IPS-NIHi7 (cell line): ENCODE measurements around the gene SPSB2.

ENCODE experiments used
- DNase-seq: peaks from one replicate; pipeline ENCODE4 v3.0.0; 2012; ENCODE audit warnings: mixed read lengths; ENCODE audit errors: extremely low spot score

Gene SPSB2

DNA sequence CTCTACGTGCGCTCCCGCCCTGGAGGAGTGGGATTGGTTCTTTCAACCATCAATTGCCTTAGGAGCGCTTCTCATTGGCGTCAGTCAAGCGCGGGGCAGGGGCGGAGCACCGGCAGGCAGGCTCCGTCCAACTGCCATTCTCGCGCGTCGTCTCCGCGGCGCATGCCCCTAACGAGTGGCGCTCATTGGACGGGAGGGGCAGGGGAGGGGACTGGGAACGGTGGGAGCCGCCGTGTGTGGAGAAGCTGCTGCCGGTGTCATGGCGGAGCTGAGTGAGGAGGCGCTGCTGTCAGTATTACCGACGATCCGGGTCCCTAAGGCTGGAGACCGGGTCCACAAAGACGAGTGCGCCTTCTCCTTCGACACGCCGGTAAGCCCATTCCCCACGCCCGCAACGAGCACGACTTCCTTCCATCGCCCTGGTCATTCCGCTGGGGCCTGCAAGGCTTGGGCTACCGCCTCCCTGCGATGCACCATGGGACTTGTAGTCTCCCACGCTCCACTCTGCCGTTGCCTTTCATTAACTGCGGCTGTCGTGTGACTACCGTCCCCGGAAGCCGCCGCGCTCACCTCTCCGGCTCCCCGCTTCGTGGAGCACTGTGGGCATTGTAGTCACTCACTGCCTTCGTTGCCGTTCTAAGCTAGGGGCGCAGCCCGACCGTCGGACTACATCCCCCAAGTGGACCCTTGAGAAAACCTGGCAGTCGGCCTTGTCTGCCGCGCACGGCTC, 21.0 kb downstream of the SPSB2 start, which contains the start of gene USP5:
USP5 (plus strand) TSS at position 230 of the 730 bp plus-strand sequence; CDS start at position 260, 30 bp downstream.
- DNase-seq, result peak; percentile 95

DNA sequence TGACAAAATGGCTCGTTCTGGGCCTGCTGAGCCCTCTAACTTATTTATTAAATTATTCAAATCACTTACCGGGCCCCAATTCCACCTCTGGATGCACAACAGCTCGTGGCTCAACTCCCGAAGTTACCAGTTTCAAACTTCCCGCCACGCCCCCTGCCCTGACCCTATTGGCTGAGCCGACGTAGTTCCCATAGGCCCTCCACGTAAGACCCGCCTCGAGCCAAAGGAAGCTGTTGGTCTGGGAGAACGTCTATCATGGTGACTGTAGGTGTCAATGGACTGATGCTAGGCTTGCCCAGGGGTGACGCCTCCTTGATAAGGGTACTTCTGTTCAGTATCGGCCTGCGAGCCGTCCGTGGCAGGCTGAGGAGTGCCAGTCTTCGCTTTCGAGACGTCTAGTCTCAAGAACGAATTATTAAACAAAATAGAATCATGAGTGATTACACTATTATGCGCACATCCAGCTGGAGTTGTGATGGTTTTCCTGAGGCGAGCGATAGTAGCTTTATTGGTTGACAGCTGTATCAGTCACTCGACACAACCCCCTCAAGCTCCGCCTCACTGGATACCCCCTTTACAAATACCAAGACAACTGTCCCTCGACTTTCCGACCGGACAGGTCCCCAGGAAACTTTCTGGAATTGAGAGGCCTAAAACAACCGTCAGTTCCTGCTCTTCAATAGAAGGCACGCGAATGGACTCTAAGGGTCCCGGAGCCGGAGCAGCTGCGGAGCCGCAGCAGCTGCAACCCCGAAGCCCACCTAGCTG, 21.8 kb downstream of the SPSB2 start, which contains the start of gene CDCA3:
CDCA3 (minus strand) TSS at position 134 of the 768 bp plus-strand sequence. CDS start 334 bp downstream, outside the sequence.
- DNase-seq, result peak; percentile 100

DNA sequence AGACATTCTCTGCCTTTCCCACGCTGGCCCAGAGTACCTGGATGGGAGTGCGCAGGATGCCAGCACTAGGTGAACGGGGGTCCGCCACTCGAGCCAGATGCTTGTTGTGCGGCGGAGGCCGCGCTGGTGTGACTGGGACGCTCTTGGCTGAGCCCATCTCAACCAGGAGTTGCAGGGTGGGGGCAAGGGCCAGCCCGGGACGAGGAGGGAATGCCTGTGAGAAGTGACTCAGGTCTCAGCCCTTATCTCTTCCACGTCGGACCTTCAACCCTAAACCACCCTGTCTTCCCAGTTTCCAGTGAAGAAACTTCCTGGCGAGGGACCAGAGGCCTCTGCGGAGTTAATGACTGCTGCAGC, 22.3 kb downstream of the SPSB2 start:
- DNase-seq, result peak; percentile 41

DNA sequence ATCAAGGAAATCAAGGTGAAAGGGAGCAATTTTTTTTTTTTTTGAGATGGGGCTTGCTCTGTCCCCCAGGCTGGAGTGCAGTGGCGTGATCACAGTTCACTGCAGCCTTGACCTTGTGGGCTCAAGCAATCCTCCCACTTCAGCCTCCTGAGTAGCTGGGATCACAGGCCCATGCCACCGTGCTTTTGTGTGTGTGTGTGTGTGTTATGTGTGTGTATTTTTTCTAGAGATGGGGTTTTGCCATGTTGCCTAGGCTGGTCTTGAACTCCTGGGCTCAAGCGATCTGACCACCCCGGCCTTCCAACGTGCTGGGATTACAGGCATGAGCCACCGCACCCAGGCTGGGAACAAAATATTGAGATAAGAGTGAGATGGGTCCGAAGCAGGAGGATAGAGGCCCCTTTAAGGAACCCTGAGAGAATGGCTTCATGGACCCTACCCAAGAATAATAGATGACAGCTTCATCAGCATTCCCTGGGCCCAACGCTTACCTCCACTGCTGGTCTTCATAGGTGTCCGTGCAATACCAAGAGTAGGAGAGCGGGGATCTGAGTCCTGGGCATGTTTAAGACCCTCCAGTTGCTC, 23.0 kb downstream of the SPSB2 start:
- DNase-seq, result no peak

DNA sequence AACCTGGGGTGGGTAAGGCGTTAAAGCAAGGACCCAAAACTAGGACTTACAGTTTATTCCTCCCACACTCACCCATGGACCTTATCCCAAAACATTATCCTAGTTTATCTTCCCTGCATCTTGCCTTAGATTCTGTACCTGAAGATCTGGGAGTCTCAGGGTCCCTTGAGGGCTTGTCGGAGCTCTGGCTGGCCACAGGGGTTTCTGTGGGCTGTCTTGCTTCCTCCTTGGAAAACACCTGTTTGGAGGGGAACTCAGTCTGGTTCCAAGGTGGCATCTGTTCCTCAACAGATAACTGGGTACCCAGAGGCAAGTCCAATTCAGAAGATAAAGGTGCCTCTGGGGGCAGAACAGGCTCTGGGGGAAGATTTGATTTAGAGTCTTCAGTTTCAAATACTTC, 23.7 kb downstream of the SPSB2 start:
- no peak for DNase-seq

DNA sequence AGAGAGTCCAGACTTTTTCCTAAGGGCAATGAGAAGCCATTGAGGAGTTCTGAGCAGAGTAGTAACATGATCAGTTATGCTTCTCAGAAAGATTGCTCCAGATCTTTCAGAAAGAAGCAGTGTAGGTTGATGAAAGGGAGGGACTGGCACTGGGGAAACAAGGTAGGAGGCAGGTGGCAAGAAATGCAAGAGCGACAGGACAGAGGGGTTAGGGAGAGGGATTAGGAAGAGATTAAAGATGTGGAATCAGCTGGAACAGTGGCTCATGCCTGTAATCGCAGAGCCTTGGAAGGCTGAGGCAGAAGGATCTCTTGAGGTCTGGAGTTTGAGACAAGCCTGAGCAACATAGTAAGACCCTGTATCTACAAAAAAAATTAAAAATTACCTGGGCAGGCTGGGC, 25.4 kb downstream of the SPSB2 start:
- no peak for DNase-seq

DNA sequence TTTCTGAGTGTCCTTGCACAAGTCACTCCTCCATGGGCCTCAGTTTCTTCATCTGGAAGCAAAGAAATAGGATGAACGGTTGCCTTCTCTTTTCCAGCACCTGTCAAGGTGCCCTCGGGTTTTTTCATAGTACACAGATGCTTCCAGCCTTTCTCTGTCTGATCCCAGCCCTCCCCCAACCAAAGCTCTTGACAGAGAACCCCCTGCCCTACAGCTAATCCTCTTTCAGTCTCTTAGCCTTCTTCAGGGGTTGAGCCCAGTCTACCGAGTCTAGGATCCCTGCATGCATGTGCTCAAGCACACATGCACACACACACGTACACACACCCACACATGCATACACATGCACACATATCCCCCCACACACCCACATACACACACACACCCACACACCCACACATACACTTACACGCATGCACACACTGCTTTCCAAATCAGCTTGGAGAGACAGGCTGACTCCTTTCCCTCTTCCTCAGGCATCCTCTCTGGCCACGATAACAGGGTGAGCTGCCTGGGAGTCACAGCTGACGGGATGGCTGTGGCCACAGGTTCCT, 26.7 kb downstream of the SPSB2 start:
- no peak for DNase-seq

DNA sequence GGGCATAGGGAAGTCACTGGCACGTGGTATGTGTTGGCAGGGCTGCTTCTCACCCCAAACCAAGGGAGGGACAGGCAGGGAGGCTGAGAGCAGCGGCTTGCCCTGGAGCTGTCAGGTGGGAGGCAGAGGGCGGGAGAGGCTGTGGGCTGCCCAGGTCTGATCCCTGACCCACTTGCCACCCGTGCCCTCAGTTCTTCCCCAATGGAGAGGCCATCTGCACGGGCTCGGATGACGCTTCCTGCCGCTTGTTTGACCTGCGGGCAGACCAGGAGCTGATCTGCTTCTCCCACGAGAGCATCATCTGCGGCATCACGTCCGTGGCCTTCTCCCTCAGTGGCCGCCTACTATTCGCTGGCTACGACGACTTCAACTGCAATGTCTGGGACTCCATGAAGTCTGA, 27.7 kb downstream of the SPSB2 start:
- DNase-seq, result no peak

DNA sequence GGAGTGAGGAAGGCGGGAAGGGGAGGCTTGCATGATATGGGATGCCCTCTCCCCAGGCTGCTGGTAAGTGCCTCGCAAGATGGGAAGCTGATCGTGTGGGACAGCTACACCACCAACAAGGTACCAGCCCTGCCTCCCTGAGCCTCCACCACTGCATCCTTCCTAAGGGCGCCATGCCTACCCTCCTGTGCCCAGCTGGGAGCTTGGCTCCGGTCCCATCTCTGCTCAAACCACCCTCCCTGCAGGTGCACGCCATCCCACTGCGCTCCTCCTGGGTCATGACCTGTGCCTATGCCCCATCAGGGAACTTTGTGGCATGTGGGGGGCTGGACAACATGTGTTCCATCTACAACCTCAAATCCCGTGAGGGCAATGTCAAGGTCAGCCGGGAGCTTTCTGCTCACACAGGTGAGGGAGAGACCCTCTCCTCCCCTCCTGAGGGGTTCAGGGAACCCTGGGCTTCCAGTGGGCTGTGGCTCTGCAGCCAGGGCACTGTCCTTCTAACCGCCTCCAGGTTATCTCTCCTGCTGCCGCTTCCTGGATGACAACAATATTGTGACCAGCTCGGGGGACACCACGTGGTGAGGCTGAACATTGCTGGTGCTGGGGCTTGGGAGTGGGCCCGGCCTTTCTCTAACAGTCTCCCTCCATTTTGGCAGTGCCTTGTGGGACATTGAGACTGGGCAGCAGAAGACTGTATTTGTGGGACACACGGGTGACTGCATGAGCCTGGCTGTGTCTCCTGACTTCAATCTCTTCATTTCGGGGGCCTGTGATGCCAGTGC, 29.8 kb downstream of the SPSB2 start:
- DNase-seq, result peak; percentile 58

DNA sequence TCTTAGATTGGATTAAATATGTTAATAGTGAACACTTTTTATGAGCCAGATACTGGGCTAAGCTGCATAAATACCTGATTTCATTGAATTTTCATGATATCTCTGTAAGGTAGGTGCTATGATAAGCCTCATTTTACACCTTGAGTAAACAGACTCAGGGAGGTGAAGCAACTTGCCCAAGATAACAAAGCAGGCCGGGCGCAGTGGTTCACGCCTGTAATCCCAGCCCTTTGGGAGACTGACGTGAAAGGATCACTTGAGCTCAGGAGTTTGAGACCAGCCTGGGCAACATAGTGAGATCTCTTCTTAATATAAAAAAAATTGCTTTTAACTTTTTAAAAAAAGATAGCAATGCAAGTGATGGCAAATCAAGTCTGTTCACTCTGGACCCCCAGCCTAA, 31.0 kb downstream of the SPSB2 start:
- no peak for DNase-seq

DNA sequence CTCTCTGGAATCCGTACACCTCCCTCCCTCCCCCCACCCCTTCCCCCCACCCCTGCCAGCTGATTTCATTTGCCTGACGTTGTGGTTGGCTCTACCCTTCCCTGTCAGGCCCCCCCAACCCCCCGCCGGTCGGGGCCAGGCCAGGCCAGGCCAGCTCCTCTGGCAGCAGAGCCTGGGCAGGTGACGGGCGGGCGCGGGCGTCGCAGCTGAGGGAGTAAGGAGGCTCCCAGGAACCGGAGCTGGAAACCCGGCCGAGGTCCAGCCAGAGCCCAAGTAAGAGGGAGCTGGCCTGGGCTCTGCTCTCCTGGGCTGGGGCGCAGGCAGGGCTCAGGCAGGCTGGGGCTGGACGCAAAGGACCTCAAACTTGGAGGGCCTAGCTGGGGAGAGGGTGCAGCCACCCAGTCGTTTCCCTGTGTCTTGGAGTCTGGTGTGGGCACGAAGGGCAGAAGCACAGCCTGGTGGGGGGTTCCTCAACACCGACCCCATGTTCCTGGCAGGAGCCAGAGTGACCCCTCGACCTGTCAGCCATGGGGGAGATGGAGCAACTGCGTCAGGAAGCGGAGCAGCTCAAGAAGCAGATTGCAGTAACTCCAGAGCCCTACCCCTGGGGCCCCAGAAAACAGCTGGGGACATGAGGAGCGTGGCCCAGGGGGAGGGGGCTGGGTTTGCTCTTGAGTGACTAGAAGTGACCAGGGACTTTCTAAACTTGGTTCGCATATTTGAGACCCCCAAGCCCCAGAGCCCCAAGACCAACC, 32.2 kb downstream of the SPSB2 start, which contains the start of gene GNB3:
GNB3 (plus strand) TSS at position 165 of the 755 bp plus-strand sequence; CDS start at position 528, 363 bp downstream.
- DNase-seq, result no peak

DNA sequence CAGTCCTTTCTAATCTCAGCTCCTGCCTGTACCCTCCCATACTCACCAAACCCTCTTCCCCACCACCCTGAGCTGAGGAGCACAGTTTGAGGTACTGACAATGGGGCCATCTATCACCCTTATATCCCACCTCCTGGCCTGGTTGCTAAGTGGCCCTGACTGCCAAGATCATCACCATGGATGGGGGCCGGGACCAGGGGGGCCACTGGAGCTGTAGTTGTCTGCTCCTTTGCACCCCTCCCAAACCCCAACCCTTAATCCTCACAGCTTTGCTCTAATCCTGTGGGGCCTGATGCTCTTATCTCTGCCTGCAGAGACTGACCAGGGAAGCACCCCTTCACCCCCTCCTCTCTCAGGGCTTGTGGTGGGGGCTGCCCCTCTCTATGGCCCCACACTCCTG, 32.8 kb downstream of the SPSB2 start:
- no peak for DNase-seq

DNA sequence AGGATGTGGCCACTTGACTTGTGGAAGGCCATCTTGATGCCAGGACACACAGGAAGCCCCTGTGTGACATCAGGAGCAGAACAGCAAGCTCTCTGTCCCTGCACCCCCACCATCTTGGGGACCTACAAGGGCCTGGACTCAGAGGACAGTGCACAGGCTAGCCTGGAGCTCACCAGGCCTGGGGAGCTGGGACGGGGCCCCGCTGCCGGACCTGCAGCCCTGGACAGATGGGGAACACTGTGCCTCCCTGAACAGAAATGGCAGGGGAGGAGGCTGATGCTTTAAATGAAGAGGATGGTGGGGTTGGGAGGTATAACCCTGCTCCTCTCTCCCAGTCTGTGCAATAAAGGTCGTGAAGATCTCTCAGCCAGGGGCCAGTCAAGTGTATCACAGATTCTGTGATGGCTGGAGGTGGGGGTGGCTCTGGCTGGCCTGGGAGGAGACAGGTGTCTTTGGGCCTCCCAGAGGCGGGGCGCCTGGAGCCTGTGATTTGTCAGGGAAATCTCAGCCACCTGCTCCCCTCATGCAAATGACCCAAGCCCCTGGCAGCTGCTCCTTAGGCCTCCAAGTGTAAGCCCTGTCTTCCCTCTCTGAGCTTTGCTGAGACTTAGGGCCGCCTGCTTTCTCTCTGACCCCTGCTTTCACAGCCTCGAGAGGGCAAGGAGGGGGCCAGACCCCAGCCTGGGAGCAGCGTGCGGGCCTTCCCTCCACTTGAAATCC, 33.5 kb downstream of the SPSB2 start:
- DNase-seq, result peak; percentile 70

DNA sequence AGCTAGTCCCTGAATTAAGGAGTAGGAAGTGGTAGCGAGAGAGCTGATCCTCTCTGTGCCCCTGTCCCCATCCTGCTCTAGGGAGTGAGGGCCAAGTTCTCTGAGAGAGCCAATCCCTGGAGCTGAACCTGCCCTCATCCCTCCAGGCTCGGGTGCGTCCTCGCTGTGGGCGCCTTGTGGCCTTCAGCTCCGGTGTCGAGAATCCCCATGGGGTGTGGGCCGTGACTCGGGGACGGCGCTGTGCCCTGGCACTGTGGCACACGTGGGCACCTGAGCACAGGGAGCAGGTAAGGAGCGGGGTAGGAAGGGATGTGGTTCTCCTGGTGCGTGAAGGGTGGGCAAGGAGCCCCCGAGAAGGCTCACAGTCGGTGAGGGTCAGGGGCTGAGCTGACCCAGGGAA, 34.2 kb downstream of the SPSB2 start:
- no peak for DNase-seq

DNA sequence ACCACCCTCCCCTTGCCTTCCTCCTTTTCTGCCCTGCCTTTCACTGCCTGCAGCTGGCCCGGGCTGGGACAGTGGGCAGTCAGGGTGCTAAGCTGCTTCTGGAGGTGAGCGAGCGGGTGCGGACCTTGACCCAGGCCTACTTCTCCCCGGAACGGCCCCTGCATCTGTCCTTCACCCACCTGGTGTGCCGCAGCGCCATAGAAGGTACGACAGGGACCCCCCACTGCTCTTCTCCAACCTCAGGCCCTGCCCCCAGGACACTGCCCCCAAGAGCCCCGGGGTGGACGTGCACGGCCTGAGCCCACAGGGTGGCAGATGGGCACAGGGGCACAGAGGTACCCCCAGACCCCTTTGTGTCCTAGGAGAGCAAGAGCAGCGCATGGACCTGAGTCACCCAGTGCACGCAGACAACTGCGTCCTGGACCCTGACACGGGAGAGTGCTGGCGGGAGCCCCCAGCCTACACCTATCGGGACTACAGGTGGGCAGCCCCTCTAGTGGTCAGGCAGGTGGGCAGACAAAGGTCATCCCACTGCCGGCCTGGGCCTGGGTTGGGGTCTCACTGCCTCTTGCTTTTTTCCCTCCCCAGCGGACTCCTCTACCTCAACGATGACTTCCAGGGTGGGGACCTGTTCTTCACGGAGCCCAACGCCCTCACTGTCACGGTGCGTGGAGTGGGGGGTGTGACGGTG, 35.6 kb downstream of the SPSB2 start:
- DNase-seq, result no peak

DNA sequence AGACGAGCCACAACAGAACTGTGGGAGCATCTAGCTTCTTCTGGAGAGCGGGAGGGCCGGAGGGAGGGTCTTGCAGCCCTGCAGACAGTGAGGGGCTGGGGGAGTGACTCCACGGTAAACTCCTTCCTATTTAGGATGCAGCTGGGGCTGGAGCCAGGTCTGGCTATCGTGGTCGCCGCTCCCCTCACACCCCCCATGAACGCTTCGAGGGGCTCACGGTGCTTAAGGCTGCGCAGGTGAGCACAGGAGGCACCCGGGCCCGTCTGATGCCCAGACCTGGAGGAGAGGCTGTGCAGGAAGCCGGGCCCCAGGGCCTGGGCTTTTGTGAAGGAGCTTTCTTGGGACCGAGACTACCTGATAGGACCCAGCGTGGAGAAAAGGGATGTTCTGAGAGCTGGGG, 36.3 kb downstream of the SPSB2 start:
- no peak for DNase-seq

DNA sequence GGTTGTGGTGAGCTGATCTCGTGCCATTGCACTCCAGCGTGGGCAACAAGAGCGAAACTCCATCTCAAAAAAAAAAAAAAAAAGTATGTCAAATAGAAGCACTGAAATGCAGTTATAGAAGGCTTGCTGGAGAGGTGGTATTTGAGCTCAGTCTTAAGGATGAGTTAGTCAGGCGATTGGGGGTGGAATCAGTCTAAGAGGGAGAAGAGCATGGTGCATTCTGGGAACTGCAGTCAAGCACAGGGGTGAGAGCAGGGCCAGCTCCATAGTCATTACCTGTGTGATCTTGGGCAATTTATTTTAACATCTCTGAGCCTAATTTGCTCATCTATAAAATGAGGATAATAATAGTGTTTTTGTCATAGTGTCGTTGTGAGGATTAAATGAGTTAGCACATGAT, 38.2 kb downstream of the SPSB2 start:
- DNase-seq, result no peak

DNA sequence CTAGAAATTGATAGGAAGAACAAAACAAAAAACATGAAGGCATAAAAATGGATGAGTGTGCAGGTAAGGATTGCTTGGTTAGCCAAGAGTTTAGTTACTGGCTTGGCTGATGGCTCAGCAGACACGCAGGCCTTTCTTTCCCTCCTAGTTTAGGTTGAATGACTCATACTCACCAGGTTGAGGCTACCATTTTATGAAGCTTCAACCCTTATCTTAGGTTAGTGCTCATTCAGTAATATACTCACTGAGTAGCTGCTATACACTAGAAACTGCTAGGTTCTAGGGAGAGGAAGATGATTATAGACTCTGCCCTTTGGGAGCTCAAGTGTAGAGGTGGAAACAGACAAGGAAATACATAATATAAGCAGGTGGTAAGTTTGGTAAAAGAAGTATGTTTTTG, 38.8 kb downstream of the SPSB2 start:
- no peak for DNase-seq

DNA sequence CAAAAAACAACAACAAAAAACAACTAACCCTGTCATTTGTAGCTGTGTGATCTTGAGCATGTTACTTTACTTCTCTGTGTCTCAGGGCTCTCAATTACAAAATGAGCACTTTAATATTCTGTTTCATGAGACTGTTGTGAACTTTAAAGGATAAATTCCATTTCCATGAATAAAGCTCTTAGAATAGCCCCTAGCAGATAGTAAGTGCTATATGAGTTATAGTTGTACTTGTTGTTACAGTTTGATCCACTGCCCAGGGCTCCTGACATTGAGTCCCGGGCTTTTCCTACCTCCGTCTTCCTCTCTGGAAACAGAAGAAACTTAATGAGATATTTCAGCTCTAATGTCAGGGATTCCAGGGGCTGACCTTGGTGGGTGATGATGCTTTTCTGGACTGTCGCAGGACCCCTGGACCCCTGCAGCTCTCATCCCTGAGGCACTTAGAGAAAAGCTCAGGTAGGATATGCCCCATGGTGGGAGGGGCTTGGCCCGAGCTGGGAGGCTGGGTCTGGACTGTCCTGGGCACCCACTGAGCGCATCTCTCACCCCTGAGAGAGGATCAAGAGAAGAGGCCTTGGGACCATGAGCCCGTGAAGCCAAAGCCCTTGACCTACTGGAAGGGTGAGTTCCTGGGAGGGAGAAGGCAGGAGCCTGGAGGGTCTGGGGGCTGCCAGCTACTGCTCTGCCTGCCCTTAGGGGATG, 39.8 kb downstream of the SPSB2 start:
- no peak for DNase-seq
